GM19372 (cell line): ENCODE measurements around the gene WDR90.

Source experiments
- ATAC-seq: cut with Tn5 transposase; IDR thresholded peaks from one replicate; pipeline ENCODE4 v1.9.1; 2021; ENCODE audit warnings: mild to moderate bottlenecking, low read depth, moderate library complexity; ENCODE audit not compliant: unreplicated experiment

Gene WDR90

DNA sequence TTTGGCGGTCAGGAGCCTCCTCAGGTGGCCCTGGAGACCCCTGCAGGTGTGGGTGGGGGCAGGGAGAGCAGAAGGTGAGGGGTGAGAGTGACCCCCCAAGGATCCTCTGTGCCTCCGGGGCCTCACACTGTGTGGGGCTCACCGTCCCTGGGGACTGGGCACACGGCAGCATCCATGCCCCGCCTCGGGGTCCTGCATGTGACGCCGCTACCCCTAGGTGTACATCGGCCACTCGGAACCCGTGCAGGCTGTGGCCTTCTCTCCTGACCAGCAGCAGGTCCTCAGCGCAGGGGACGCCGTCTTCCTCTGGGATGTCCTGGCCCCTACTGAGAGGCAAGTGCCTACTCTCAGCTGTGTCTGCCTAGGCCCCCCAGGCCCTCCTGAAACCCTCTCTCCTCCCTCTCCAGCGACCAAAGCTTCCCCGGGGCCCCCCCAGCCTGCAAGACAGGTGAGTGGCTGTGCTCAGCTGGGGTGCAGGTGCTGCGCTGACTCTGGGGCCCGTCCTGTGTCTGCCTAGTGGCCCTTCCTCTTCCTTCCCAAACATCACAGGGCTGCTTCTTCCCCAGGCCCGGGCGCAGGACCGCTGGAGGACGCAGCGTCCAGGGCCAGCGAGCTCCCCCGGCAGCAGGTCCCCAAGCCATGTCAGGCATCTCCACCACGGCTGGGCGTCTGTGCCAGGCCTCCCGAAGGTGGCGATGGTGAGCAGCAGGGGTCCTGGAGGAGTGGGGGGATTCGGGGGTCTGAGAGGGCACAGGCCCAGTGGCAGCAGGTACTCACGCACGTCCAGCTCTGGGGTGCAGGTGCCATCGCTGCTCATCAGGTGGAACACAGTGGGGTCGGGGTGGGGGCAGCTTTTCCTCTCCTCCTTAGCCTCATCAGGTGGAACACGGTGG lies 9.8 kb downstream of the WDR90 start:
- ATAC-seq: no peak

DNA sequence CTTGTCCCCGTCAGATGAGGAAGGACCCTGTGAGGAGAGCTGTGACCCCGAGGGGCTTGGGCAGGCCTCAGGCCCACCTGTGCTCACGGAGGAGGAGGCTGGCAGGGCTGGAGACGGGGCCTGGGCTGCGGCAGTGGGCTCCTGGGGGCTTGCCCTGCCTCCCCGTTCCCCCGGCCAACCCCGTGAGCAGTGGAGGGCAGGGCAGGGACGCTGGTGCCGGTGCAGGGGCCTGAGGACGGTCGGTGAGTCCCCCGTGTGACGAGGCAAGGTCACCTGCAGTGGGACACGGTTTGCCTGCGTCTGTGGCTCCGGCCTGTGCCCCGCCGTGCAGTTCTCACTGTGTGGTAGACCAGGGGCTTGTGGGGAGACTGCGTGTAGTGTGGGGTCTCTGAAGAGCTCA lies 10.5 kb downstream of the WDR90 start:
- ATAC-seq: no peak

DNA sequence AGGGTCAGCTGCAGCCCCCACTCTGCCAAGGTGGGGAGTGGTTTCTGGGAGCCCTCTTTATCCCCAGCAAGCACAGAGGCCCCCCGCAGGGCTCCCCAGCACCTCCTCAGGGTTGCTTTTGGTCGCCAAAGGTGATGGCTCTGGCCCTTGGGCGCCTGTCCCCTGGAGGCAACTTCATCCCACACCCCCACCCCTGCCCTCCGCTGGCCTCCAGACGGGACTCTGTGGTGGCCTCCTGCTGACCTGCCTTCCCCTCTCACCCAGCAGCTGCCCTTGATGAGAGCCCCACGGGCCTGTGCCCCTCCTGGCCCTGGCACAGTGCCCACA lies 10.9 kb downstream of the WDR90 start:
- no peak for ATAC-seq

DNA sequence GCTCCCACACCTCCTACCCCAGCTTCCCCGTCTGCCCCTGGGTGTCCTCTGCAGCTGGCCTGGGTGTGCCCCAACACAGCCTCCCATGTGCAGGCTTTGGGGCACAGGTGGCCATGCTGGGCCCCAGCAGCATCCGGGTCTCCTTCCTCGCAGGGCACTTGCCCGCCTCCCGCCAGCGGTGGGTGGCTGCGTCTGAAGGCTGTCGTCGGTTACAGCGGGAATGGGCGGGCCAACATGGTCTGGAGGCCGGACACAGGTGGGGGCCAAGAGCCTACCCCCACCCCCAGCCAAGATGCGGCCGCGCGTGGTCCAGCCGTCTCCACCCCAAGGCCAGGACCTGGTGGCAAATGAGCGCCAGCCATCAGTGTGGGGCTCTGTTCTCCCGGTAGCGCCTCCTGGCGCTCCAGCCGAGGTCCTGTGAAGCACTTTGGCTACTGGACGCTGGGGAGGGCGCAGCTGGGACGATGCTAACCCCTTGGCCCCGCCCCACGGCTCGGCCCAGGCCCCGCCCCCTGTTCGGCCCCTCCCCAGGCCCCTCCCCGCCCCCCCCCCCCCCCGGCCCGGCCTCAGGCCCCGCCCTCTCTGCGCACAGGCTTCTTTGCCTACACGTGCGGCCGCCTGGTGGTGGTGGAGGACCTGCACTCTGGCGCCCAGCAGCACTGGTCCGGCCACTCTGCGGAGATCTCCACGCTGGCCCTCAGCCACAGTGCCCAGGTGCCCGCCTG lies 11.5 kb downstream of the WDR90 start:
- ATAC-seq: peak; percentile 55

DNA sequence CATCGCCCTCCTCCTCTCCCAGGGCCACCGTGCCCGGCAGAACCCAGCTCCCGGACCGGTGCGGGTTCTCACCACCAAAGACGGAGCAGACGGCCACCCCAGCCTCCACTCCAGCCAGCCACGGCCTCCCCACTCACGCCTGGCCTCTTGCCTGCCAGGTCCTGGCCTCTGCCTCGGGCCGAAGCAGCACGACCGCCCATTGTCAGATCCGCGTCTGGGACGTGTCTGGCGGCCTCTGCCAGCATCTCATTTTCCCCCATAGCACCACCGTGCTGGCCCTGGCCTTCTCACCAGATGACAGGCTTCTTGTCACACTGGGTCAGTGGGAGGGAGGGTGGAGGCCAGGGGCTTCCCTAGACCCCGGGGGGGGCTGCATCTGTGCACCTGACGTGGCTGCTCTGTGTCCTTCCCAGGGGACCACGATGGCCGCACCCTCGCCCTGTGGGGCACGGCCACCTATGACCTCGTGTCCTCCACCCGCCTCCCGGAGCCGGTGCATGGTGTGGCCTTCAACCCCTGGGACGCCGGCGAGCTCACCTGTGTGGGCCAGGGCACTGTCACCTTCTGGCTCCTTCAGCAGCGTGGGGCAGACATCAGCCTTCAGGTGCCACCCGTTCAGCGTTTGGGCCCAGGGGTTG lies 12.1 kb downstream of the WDR90 start:
- ATAC-seq: no peak

DNA sequence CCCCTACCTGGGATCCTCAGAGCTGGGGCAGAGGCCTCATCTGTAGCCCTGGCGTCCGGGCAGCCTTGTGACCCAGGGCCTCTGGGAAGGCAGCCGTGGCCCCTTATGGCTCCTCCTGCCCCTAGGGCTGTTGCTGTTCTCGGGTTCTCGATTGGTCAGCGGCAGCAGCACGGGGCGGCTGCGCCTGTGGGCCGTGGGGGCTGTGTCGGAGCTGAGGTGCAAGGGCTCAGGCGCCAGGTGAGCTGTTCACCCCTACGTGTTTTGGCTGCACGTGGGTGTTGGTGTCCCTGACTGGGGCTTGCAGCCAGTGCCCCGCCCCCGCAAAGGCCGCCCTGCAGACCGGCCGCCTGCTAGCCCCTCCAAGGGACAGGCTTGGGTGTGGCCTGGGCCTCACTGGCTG lies 12.9 kb downstream of the WDR90 start:
- no peak for ATAC-seq

DNA sequence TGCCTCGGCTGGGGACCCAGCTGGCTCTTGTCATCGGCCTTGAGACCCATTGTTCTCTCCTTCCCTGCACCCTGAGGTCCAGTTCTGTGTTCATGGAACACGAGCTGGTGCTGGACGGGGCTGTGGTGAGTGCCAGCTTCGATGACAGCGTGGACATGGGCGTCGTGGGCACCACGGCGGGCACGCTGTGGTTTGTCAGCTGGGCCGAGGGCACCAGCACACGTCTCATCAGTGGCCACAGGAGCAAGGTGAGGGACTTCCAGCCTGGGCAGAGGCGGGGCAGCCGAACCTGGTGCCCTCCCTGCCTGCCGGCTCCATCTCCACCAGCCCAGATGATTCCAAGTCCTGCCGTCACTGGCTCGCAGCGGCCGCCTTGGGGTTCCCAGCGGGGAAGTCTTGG lies 13.4 kb downstream of the WDR90 start:
- ATAC-seq: no peak

DNA sequence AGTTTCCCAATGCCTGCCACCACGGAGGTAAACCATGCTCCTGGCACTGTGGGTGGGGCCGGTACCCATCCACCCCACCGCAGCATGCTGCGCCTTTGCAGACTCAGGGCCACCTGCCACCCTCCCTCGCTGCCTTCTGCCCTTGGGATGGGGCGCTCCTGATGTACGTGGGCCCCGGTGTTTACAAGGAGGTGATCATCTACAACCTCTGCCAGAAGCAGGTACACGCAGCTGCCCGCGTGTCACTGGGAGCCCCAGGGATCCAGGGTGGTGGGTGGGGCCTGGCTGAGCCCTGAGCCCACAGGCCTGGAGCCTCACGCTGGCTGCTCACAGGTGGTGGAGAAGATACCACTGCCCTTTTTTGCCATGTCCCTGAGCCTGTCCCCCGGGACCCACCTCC lies 17.4 kb downstream of the WDR90 start:
- ATAC-seq: no peak

DNA sequence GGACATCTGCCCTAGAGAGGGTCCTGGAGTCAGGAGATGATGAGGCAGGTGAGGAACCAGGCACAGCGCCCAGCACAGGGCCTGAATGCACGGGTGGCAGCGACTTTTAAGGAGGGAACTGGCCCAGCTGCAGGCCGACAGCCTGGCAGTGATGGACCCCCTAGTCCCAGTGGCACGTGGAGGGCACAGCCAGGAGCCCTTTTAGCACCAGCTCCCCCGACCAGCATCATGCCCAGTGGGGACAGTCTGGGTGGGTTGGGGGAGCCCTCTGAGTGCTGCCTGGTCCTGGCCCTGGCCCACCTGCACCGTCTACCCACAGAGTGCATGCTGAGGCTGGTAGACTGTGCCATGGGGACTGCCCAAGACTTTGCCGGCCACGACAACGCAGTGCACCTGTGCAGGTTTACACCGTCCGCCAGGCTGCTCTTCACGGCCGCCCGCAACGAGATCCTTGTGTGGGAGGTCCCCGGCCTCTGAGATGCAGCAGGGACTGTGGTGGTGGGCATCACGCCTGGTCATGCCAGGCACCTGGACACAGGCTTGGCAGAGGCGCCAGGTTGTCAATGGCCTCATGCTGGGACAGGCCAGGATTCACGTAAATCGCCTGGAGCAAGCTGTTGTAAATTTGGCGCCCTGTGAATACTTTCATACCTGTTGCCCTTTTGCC lies 18.1 kb downstream of the WDR90 start:
- no peak for ATAC-seq

DNA sequence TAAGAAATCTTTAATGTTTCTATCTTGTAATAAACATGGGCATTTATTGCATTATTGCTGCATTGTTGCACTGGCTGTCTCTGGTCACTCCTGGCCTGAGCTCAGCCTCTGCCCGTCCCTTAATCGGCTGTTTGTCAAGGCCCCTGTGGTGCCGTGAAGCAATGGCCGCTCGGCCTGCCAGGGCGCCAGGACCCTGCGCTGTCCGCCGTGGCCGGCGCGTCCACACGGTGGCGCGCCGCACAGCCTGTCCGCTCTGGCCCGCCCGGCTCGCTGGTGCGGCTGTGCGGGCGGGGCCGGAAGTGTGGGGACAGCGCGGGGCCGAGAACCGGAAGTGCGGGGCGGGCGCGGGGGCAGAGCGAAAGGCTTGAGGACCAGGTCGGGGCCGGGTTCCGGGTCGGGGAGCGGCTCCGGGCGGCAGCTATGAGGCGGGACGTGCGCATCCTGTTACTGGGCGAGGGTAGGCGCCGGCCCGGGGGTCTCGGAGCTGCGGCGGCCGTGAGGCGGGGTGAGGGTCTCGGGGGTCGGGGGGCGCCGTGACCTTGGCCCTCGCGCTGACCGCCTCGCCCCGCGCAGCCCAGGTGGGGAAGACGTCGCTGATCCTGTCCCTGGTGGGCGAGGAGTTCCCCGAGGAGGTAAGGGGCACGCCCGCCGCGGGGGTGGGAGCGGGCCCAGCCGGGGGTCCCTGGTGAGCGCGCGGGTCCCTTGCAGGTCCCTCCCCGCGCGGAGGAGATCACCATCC lies 18.8 kb downstream of the WDR90 start, which contains the start of gene RHOT2:
RHOT2 (plus strand) TSS at position 353 of the 739 bp plus-strand sequence; CDS start at position 421, 68 bp downstream.
- peak; percentile 93 for ATAC-seq

DNA sequence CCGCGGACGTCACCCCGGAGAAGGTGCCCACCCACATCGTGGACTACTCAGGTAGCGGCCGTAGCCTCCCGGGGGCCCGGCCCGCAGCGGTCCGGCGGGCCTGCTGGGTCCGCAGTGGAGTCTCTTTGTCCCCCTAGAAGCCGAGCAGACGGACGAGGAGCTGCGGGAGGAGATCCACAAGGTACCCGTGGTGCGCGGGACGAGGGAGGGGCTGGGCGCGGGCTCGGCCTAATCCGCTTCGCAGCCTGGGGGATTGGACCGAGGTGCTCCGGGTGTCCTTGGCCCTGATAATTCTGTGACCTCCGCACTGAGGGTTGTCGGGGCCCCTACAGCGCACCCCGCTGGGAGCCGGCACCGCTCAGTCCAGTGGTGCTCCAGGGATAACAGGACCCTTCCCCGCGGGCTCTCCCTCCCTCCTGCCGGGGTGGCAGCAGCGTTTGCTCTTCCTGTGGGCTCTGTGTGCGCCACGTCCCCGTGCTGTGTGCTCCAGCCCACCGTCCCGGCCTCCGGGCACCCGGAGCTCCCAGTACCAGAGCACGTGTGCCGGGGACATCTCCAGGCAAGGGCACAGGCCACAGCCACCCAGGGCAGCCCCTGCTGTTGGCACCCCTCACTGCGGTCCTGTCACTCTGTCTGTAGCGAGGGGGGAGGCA lies 19.5 kb downstream of the WDR90 start:
- ATAC-seq: peak; percentile 8

DNA sequence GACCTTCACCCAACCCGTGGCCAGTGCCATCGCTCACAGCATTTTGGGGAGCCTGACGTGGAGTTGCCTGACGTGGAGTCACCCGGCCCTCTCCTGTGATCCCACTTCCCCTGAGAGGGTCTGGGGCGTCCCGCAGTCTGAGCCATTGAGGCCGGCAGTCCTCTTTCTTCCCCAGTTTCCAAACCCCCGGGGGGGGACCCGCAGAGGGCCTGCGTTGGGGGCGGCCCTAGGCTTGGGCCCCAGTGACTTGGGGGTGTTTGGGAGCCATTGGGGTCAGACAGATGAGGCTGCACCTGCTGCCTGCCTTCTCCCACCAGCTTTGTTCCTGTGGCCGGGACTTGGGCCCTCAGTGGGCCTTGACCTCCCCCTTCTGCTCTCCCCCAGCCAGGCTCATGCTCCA lies 20.5 kb downstream of the WDR90 start:
- no peak for ATAC-seq

DNA sequence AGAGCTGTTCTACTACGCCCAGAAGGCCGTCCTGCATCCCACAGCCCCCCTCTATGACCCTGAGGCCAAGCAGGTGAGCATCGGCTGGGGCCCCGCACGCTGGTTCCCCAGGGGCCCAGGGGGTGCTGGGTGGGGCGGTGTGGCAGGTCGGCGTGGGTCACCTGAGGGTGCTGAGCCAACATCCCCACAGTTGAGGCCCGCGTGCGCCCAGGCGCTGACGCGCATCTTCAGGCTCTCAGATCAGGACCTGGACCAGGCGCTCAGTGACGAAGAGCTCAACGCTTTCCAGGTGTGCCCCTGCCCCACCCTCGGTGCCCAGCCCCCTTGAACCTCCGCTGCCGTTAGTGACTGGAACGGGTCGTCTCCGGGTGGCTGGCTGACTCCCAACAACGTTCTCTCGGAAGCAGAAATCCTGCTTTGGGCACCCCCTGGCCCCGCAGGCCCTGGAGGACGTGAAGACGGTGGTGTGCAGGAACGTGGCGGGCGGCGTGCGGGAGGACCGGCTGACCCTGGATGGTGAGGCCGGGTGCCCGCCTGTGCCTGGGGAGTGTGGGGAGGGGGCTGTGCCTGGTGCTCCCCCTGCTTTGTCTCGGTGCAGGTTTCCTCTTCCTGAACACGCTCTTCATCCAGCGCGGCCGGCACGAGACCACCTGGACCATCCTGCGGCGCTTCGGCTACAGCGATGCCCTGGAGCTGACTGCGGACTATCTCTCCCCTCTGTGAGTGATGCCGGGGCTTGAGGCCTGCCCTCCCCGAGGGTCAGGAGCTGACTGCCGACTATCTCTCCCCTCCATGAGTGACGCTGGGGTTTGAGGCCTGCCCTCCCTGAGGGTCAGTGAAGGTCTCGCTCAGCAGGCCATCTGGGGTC lies 21.6 kb downstream of the WDR90 start:
- ATAC-seq: no peak

DNA sequence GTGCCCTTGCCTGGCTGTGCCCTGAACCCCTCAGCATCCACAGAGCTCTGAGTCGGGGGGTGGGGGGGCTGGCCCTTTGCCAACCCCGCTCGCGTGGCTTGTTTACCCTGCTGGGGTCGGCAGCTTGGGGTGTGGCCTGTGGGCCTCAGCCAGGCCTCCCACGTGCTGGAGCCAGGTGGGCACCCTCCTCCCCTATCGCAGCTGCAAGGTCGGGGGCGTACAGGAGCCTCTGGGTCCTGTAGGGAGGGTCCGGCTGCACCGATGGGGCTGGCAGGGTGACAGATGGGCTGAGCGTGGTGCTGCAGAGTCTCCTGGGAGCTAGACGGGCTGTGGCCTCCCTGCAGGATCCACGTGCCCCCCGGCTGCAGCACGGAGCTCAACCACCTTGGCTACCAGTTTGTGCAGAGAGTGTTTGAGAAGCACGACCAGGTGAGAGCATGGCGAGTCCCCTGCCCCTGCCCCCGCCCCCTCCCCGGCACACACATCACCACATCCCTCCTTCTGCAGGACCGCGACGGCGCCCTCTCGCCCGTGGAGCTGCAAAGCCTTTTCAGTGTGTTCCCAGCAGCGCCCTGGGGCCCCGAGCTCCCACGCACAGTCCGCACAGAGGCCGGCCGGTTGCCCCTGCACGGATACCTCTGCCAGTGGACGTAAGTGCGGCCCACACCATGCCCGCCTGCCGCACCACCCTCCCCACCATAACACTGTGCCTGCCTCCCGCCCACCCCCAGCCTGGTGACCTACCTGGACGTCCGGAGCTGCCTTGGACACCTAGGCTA lies 22.4 kb downstream of the WDR90 start:
- no peak for ATAC-seq

DNA sequence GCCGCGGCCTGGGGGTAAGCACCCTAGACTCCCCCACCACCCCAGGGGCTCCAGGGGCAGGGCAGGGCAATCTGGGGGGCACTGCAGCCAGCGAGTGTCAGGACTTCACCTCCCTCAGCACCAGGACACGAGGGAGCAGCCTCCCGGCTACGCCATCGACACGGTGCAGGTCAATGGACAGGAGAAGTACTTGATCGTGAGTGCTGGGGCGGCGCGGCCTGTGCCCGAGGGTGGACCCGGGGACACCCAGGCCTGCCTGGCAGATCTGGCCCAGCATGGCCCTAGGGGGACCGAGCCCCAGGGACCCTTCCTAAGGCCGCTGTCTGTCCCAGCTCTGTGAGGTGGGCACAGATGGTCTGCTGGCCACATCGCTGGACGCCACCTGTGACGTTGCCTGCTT lies 23.2 kb downstream of the WDR90 start:
- ATAC-seq: no peak

DNA sequence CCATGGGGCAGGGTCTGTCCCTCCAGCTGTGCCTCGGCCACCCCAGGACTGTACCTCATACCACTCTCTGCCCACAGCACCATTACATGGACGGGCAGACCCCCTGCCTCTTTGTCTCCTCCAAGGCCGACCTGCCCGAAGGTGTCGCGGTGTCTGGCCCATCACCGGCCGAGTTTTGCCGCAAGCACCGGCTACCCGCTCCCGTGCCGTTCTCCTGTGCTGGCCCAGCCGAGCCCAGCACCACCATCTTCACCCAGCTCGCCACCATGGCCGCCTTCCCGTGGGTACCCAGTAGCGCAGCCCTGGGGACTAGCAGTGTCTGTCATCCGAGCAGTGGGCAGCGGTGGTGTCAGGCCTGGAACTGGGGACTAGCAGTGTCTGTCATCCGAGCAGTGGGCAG lies 23.7 kb downstream of the WDR90 start:
- ATAC-seq: no peak

DNA sequence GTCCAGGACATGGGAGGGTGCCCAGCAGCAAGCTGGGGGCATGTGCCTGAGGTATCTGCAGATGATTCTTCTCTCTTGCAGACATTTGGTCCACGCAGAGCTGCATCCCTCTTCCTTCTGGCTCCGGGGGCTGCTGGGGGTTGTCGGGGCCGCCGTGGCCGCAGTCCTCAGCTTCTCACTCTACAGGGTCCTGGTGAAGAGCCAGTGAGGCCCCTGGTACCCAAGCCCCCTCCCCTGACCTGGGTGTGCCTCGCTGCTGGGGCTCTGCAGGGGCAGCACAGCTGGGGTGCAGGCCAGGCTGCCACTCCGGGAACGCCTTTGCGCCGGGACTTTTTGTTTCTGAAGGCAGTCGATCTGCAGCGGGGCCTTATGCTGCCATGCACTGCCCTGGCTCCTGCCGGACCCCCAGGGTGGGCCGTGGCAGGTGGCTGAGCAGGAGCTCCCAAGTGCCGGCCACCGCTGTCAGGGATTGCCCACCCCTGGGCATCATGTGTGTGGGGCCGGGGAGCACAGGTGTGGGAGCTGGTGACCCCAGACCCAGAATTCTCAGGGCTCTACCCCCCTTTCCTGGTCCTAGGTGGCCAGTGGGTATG lies 24.3 kb downstream of the WDR90 start:
- ATAC-seq: no peak
